ENCODE measurements around the gene AFF3. TPM values are rescaled to one million over a fixed set of nuclear protein-coding genes. Genes with fewer than 3 reads are reported as not detected.

AFF3 gene
- total RNA-seq, 6 experiments from 2014 or later = 1.3 to 7.3 (median 6.4) TPM

- no peak for DNase-seq
- intact Hi-C loops (cut with DNase I) = no loop called here
- H3K4me3 ChIP-seq = no peak overlapping the region
- no peak for TF ChIP-seq POLR2A (IDR thresholded peaks at IDR 0.05)
- TF ChIP-seq, protein P1, sequence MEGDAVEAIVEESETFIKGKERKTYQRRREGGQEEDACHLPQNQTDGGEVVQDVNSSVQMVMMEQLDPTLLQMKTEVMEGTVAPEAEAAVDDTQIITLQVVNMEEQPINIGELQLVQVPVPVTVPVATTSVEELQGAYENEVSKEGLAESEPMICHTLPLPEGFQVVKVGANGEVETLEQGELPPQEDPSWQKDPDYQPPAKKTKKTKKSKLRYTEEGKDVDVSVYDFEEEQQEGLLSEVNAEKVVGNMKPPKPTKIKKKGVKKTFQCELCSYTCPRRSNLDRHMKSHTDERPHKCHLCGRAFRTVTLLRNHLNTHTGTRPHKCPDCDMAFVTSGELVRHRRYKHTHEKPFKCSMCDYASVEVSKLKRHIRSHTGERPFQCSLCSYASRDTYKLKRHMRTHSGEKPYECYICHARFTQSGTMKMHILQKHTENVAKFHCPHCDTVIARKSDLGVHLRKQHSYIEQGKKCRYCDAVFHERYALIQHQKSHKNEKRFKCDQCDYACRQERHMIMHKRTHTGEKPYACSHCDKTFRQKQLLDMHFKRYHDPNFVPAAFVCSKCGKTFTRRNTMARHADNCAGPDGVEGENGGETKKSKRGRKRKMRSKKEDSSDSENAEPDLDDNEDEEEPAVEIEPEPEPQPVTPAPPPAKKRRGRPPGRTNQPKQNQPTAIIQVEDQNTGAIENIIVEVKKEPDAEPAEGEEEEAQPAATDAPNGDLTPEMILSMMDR (IDR thresholded peaks at IDR 0.05) = no peak
- no peaks in the 10 kb centered on the region for H3K9me3 ChIP-seq
- ATAC-seq = no peak
- WGBS (ENCODE audit: insufficient coverage, low coverage, low lambda C conversion rate, missing lambda C conversion rate) = 93% methylated on average over 6 of the region's 8 CpGs
- no peak overlapping the region for H3K27ac ChIP-seq
- H3K4me1 ChIP-seq = no peaks in the 10 kb centered on the region
- H3K27me3 ChIP-seq = no peaks in the 10 kb centered on the region
- H3K36me3 ChIP-seq = no peaks in the 10 kb centered on the region
Measured at GRCh38 chr2:99674090-99674489, 468.3 kb downstream of the AFF3 start.

GRCh38 chr2:99672766-99673350 is 469.5 kb downstream of the AFF3 start:
- TF ChIP-seq, protein P1 (IDR thresholded peaks at IDR 0.05) = no peak
- TF ChIP-seq POLR2A (IDR thresholded peaks at IDR 0.05) = no peak
- Histone ChIP-seq H3K4me3 (no peak overlapping the region), H3K27ac (no peak overlapping the region), H3K27me3 (no peaks in the 10 kb centered on the region), H3K9me3 (no peaks in the 10 kb centered on the region), H3K4me1 (no peaks in the 10 kb centered on the region), H3K36me3 (no peaks in the 10 kb centered on the region)
- 39% methylated on average over 8 of the region's 8 CpGs for WGBS (ENCODE audit: insufficient coverage, low coverage, low lambda C conversion rate, missing lambda C conversion rate)
- ATAC-seq = peak in 2 of 4 donors; percentile 25 to 83
- intact Hi-C loops (cut with DNase I) = no loop called here
- no peak for DNase-seq

GRCh38 chr2:99670768-99671734 is 471.3 kb downstream of the AFF3 start:
- DNase-seq = no peak
- ATAC-seq = no peak
- TF ChIP-seq, protein P1 (IDR thresholded peaks at IDR 0.05) = no peak
- no peak for TF ChIP-seq POLR2A (IDR thresholded peaks at IDR 0.05)
- 48% methylated on average over 4 of the region's 4 CpGs for WGBS (ENCODE audit: insufficient coverage, low coverage, low lambda C conversion rate, missing lambda C conversion rate)
- H3K4me1 ChIP-seq = no peaks in the 10 kb centered on the region
- no peak overlapping the region for H3K4me3 ChIP-seq
- H3K36me3 ChIP-seq = no peaks in the 10 kb centered on the region
- H3K27me3 ChIP-seq = no peaks in the 10 kb centered on the region
- no peak overlapping the region for H3K27ac ChIP-seq
- intact Hi-C loops (cut with DNase I) = no loop called here
- no peaks in the 10 kb centered on the region for H3K9me3 ChIP-seq

DNA sequence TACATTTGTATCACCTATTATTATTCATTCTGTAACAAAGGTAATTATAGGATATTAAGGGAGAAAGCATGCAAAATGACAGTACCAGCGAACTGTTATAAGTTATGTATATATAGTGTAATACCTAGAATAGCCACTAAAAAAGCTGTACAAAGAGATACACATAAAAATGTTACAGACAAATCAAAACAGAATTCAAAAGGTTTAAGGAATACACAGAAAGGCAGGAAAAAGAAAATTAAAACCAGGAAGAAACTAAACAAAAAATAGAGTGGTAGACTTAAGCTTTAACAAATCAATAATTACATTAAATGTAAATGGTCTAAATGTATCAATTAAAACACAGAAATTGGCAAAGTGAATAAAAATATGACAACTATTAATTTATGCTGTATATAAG is 476.1 kb downstream of the AFF3 start:
- ATAC-seq = no peak
- Histone ChIP-seq H3K27me3 (no peaks in the 10 kb centered on the region), H3K9me3 (no peaks in the 10 kb centered on the region), H3K4me1 (peaks cover 0 to 6% (median 0%) of the 10 kb centered on the region in 4 donors), H3K36me3 (no peaks in the 10 kb centered on the region), H3K4me3 (no peak overlapping the region), H3K27ac (no peak overlapping the region)
- intact Hi-C loops (cut with DNase I) = no loop called here
- TF ChIP-seq, protein P1 (IDR thresholded peaks at IDR 0.05) = peak in 1 of 4 donors; percentile 5
- TF ChIP-seq POLR2A (IDR thresholded peaks at IDR 0.05) = no peak
- DNase-seq = no peak
- 80% methylated on average over 1 of the region's 1 CpG for WGBS (ENCODE audit: insufficient coverage, low coverage, low lambda C conversion rate, missing lambda C conversion rate)

All from right lobe of liver (tissue), 6 donors.